Hematopoietic multipotent progenitor cell treated with erythropoietin and hydrocortisone succinate and interleukin-3 and kit ligand, for 17 days (in vitro differentiated cells): ENCODE results near the gene SYNRG.

ENCODE experiments used
- DNase-seq: peaks from one replicate; pipeline ENCODE4 v3.0.0-alpha.2; 2015; ENCODE audit warnings: low spot score

The SYNRG gene

GRCh38 chr17:37605813-37606505 lies 3.3 kb downstream of the SYNRG start:
- no peak for DNase-seq

- no peak for DNase-seq
These were observed 4.1 kb downstream of the SYNRG start for GRCh38 chr17:37605081-37605480.

GRCh38 chr17:37604556-37604955 lies 4.7 kb downstream of the SYNRG start:
- no peak for DNase-seq

GRCh38 chr17:37598145-37598544 lies 11.1 kb downstream of the SYNRG start:
- DNase-seq, result no peak

GRCh38 chr17:37592291-37592690 lies 16.9 kb downstream of the SYNRG start:
- DNase-seq, result no peak

GRCh38 chr17:37585066-37585465 lies 24.2 kb downstream of the SYNRG start:
- no peak for DNase-seq

GRCh38 chr17:37576281-37576680 lies 32.9 kb downstream of the SYNRG start:
- no peak for DNase-seq

GRCh38 chr17:37574427-37574826 lies 34.8 kb downstream of the SYNRG start:
- no peak for DNase-seq

GRCh38 chr17:37571674-37572073 lies 37.5 kb downstream of the SYNRG start:
- no peak for DNase-seq

- peak; percentile 51 for DNase-seq
These were observed 38.6 kb downstream of the SYNRG start for GRCh38 chr17:37570527-37571093.

- DNase-seq, result no peak
These were observed 40.7 kb downstream of the SYNRG start for GRCh38 chr17:37568350-37569053.

GRCh38 chr17:37567538-37567937 lies 41.7 kb downstream of the SYNRG start:
- DNase-seq, result no peak

- DNase-seq, result no peak
These were observed 42.1 kb downstream of the SYNRG start for GRCh38 chr17:37567137-37567536.

- no peak for DNase-seq
These were observed 45.0 kb downstream of the SYNRG start for GRCh38 chr17:37564252-37564651.

- no peak for DNase-seq
These were observed 47.0 kb downstream of the SYNRG start for GRCh38 chr17:37562016-37562745.

- DNase-seq, result no peak
These were observed 50.9 kb downstream of the SYNRG start for GRCh38 chr17:37558299-37558698.

GRCh38 chr17:37557482-37557881 lies 51.7 kb downstream of the SYNRG start:
- DNase-seq, result no peak

GRCh38 chr17:37555386-37555785 lies 53.8 kb downstream of the SYNRG start:
- DNase-seq, result no peak

GRCh38 chr17:37553401-37553966 lies 55.7 kb downstream of the SYNRG start:
- no peak for DNase-seq

GRCh38 chr17:37551788-37552187 lies 57.4 kb downstream of the SYNRG start:
- DNase-seq, result no peak

- no peak for DNase-seq
These were observed 61.2 kb downstream of the SYNRG start for GRCh38 chr17:37547986-37548385.

GRCh38 chr17:37546302-37546701 lies 62.9 kb downstream of the SYNRG start:
- DNase-seq, result no peak
